OCI-LY7 (cell line): ENCODE results near the gene SLC12A9.

Experiments
- EZH2phosphoT487 ChIP-seq: fragments of 200-600 bp; sonication (generic); IDR thresholded peaks from 2 replicates; pipeline ENCODE4 v1.6.1; 2018; ENCODE audit warnings: low read depth, borderline replicate concordance, mild to moderate bottlenecking, mixed run types, antibody characterized with exemption, low read length, moderate library complexity, mixed read lengths
- TF ChIP-seq, protein P1 (sequence below): fragments of 200-600 bp; sonication (generic); conservative IDR thresholded peaks from 2 replicates; pipeline ENCODE4 v1.5.1; 2014; ENCODE audit warnings: mild to moderate bottlenecking, antibody characterized with exemption, low read length, moderate library complexity, mixed read lengths

DNA sequence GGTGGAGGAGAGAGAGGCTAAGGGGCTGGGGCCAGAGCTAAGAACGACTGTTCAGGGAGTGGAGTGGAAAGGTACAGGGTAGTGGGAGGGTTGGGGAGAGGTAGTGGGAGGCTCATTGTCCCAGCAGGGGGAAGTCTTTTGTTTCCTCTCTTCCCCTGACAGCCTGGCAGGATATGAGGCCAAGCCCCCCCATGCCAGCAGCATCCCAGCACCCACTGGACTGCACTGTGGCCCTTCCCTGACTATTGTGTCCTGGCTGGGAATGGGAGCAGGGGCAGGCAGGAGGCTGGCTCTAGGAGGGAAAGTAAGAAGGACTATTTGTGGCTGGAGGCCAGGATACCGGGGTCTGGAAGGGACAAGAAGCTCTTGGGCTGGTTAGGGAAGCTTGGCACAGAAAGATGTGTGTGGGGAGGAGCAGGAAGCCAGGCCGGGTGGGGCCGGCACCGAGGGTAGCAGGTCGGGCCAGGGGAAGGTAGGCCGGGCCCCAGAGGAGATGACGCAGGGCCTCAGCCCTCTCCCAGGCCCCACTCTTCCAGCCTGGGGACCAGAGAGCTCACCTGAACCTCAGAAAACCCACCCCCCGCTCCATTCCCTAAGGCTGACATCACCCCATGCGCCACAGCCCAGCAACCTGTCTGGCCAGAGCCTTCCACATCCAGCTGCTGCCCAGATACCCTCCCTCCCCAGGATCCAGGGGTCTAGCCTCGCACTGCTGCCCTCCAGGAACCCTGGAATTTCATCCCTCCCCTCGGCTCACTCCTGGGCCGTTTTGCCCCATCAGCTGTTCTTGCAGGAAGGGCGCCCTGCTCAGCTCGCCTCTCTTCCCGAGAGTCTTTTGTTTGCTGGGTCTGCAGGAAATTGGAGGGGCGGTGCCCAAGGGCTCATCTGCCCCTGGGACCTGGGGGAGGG lies 16.4 kb upstream of the SLC12A9 start:
- TF ChIP-seq, protein P1, sequence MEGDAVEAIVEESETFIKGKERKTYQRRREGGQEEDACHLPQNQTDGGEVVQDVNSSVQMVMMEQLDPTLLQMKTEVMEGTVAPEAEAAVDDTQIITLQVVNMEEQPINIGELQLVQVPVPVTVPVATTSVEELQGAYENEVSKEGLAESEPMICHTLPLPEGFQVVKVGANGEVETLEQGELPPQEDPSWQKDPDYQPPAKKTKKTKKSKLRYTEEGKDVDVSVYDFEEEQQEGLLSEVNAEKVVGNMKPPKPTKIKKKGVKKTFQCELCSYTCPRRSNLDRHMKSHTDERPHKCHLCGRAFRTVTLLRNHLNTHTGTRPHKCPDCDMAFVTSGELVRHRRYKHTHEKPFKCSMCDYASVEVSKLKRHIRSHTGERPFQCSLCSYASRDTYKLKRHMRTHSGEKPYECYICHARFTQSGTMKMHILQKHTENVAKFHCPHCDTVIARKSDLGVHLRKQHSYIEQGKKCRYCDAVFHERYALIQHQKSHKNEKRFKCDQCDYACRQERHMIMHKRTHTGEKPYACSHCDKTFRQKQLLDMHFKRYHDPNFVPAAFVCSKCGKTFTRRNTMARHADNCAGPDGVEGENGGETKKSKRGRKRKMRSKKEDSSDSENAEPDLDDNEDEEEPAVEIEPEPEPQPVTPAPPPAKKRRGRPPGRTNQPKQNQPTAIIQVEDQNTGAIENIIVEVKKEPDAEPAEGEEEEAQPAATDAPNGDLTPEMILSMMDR = no peak
- TF ChIP-seq EZH2phosphoT487 = no peak
